CD4-positive, alpha-beta T cell treated with Interleukin-15 for 4 hours (primary cell): ENCODE data around the gene CPEB1.
A peak's percentile ranks its signal among the peaks of the same experiment; 100 is the strongest.
"Not testable (repeated sequence)": the region's sequence is repeated elsewhere in the genome, so short reads cannot be mapped to it uniquely, and the experiment has no call there.

Source experiments
- DNase-seq: peaks from one replicate; pipeline ENCODE4 v3.0.0-alpha.2; 2020; ENCODE audit warnings: low spot score

CPEB1 gene

GRCh38 chr15:82649226-82649999 lies 2.2 kb upstream of the CPEB1 start:
- DNase-seq: no peak

- DNase-seq: no peak
Observed at GRCh38 chr15:82648257-82649103, 1.3 kb upstream of the CPEB1 start.

GRCh38 chr15:82647835-82648256 lies 683 bp upstream of the CPEB1 start:
- peak; percentile 13 for DNase-seq

DNA sequence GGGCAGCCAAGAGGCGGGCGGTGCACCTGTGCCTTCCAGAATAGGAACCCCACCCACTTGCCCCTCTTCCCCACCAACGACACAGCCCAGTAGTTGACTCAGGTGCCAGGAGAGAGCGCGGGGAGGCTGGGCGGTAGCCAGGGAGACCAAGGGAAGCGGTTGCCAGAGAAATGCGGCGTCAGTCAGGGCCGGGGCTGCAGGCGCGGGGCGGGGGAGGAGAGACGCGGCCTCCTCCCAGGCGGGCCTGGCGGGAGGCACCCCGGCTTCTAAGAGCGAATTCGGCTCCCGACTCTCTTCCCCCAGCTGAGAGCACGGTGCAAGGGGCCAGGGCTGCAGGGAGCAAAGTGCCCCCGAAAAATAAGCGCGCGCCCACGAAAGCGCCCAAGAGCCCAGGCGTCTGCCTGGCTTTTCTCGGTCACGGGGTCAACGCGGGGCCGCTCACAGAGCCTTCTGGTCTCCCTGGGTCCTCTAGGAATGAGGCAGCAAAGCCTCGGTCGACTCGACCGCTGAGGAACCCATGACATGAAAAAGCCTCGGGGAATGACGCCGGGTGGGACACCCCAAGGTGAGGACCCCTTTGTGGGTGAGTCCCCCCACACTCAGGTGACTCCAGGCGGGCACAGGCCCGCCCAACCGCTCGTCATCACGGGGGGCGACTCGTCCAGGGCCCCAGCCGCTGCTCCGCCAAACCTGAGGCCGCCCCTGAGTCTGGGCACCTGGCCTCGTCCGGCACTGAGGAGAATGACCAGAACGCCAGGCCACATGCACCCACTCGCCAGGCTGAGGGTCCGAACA lies 716 bp downstream of the CPEB1 start:
- DNase-seq: no peak

DNA sequence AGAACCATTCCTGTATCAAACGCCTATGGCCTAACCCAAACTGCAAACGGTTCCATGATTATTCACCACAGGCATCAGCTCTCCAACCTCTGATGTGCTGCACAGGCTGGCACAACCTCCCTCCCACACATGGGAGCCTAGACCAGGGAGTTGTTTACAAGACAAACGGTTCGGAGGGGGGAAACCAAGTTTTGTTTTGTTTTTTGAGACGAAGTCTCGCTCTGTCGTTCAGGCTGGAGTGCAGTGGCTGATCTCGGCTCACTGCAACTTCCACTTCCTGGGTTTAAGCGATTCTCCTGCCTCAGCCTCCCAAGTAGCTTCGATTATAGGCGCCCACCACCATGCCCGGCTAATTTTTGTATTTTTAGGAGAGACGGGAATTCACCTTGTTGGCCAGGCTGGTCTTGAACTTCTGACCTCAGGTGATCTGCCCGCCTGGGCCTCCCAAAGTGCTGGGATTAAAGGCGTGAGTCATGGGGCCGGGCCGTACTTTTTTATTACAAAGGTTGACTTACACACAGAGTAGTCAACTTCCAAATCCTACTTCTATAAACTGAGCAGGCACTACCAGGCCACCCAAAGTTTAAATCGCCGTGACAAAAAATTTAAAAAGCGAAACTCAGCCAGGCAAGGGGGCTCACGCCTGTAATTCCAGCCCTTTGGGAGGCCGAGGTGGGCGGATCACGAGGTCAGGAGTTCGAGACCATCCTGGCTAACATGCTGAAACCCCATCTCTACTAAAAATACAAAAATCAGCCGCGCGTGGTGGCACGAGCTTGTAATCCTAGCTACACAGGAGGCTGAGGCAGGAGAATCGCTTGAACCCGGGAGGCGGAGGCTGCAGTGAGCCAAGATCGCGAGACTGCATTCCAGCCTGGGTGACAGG lies 2.0 kb downstream of the CPEB1 start:
- not testable (repeated sequence) for DNase-seq

DNA sequence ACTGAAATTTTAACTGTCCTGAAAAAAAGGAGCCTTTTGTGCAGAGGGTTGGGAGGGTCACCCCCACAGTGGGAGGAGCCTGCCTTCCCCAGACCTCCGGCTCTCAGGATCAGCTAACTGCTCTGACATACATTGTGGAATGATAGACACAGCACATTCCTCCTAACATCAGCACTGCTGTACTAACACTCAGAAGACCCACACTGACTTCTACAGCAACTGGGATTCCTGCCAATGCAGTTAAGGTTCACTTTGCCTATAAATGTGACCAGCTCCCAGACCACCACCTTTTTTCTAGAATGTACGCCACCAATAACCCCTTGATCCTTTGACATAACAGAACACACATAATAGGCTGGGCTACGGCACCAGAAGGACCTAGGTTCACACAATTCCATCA lies 3.2 kb downstream of the CPEB1 start:
- DNase-seq: no peak

DNA sequence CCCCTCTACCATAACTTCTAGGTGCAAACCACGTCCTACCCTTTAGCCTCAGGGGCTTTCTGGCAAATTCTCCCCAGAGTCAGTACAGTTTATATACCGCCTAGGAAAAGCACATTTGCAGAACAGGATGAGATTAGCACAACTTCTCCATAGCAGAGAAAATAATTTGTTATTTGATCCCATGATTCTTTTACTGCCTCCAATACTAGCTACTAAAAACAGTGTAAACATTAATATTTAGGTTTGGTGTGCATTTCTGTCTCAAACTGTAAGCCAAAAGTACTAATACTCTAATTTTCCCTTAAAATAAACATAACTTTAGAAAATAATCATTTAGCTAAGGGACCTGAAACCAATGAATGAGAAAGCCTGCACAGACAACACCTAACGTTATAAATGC lies 4.5 kb downstream of the CPEB1 start:
- DNase-seq: no peak

GRCh38 chr15:82641129-82641798 lies 5.9 kb downstream of the CPEB1 start:
- DNase-seq: no peak

GRCh38 chr15:82640672-82641071 lies 6.5 kb downstream of the CPEB1 start:
- no peak for DNase-seq

GRCh38 chr15:82635798-82636197 lies 11.4 kb downstream of the CPEB1 start:
- no peak for DNase-seq

DNA sequence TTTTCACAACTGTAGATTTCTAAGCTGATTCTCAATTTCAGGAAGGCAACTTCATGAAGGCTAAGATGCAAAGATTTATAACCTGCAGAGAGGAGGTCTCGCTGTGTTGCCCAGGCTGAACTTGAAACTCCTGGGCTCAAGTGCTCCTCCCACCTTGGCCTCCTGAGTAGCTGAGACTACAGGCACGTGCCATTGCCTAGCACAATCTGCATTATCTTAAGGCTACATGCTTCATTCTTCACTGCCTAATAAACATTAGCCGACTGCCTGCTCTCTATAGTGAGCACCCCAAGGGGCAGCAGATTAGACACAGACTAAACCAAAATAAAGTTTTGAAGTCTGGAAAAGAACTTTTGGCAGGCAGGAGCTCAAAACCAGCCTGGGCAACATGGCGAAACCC lies 17.1 kb downstream of the CPEB1 start:
- DNase-seq: no peak

DNA sequence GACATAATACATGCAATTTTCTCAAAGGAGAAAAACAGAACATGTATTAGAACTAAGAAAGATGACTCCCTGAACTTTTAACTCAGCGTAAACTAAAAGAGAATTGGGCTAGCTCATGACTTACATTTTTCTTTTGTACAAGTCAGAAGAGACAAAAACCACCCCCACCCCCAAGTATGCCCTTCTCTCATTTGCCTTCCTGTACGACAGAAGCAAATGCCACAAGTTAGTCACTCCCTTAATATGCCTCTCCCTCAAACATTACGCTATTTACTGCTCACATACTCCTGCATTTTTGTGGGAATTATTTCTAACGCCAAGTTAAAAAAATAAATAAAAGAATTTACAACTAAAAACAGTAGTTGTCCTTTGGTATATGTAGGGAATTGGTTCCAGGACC lies 22.0 kb downstream of the CPEB1 start:
- DNase-seq: no peak

DNA sequence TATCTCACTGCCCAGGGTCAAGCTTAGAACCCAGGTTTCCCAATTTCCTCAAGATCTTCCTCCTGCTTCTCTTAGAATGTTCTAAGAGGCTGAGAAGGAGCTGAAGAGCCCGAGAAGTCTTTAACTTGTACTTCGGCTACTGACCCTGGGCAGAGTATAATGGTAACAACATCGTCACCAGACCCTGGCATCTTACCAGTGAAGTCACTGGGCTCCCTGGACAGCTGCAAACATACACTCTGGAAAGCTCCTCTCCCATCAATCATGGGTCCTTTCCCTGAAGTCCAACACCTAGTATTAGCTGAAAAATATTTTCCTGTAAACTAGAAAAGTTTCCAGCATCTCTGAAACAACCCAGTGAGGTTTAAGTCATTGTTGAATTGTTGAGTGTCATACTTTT lies 22.7 kb downstream of the CPEB1 start:
- DNase-seq: no peak

DNA sequence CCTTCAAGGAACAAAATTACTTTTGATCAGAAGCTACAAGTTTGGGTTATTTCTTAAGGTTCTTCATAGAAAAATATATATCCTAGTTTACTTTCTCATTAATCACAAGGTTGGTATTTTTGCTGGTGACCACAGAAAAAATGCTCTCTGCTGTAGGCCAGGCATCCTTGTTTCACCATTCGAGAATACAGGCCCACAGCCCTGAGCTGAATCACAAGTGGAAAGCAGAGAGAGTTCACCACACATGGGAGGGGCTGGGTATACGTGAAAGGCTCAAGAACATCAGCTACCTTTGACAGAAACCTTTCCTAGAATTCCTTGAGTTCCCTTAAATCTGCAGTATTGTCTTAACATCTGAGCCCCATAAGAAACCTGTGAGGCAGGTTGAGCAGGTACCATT lies 23.2 kb downstream of the CPEB1 start:
- DNase-seq: no peak

DNA sequence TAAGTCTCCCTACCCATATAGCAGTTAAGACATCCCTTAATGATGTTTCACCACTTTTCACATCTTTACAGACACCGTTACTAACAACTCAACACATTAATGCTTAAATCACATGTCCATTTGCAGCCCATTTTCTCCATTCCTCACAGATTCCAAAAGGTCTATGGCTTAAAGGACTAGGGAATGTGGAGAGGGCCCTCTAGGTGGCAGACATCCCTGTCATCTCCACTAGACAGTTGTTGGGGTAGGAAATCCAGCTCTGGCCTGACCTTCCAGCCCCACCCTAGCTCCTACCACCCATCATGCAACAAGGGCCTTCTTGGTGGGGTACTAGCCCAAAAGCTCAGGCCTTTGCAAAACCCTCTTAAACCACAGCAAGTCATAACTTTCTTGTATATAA lies 25.2 kb downstream of the CPEB1 start:
- DNase-seq: no peak

DNA sequence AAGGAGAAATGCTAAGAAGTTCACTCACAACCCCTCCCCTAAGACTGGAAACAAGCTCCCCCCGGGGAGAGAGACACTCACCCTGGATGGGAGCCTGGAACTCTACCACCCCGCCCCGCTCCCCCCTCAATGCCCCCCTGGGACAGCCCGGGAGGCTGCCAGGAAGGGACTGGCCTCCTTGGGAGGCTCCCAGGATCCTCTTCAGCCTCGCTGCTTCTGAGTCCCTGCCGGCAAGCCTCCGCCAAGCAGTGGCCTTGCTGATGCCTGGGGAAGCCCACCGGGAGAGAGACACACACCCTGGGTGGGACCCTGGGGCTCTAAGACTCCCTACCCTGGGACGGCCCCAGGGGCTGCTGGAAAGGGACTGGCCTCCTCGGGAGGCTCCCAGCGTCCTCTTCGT lies 33.4 kb downstream of the CPEB1 start:
- DNase-seq: no peak

- no peak for DNase-seq
Observed at GRCh38 chr15:82611348-82611747, 35.8 kb downstream of the CPEB1 start.

GRCh38 chr15:82602195-82602594 lies 45.0 kb downstream of the CPEB1 start:
- DNase-seq: no peak

DNA sequence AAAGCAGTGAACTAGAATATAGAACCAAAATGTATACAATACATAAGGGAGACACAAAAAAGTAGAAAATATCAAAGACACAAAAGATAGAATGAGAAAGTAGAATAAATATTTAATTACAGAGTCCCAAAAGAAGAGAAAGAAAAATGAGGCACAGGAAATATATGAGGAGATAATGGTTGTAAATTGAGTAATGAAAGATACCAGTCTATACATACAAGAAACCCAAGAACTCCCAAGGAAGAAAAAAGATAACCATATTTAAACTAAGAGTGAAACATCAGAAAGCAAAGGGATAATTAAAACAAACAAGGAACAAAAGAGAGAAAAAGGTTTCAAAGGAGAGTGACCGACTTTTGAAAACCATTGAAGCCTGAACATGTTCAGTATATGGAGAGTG lies 47.3 kb downstream of the CPEB1 start:
- no peak for DNase-seq

GRCh38 chr15:82597815-82598214 lies 49.3 kb downstream of the CPEB1 start:
- no peak for DNase-seq

DNA sequence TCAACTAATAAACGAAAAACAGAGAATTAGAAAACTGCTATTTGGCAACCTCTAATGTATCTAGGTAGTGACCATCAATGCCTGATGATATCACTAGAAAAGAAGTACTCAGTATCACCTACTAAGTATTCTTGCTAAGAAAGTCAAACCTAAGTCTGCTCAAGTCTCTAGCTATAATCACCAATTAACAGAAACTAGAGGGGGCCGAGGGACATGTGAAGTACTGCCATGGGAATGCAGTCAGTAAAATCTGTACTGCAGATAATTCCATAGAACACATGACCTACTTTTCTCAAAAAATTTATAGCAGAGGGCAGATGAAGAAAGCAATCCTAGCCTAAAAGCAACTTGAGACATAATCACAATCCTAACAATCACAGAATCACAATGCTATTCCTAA lies 51.4 kb downstream of the CPEB1 start:
- DNase-seq: no peak
